HFFc6 (cell line): ENCODE results near the gene SREK1. TPM values are rescaled to one million over a fixed set of nuclear protein-coding genes. Genes with fewer than 3 reads are reported as not detected.
"Not testable (repeated sequence)": the region's sequence is repeated elsewhere in the genome, so short reads cannot be mapped to it uniquely, and the experiment has no call there.

Experiments used
- DNase-seq: peaks from one replicate; pipeline ENCODE4 v3.0.0-alpha.2; 2018
- H3K27ac Mint-ChIP-seq: 2 replicates; pipeline ENCODE4 v1.8.0; 2020; ENCODE audit warnings: mild to moderate bottlenecking, mixed read lengths
- H3K27me3 Mint-ChIP-seq: 2 replicates; pipeline ENCODE4 v1.8.0; 2021; ENCODE audit warnings: mild to moderate bottlenecking, moderate library complexity, mixed read lengths; ENCODE audit not compliant: insufficient read depth
- H3K36me3 Mint-ChIP-seq: 2 replicates; pipeline ENCODE4 v1.8.0; 2021; ENCODE audit warnings: low read depth, mixed read lengths
- H3K4me1 Mint-ChIP-seq: 2 replicates; pipeline ENCODE4 v1.8.0; 2020; ENCODE audit warnings: low read depth, mixed read lengths
- H3K4me3 Mint-ChIP-seq: 2 replicates; pipeline ENCODE4 v1.8.0; 2020; ENCODE audit warnings: mild to moderate bottlenecking, moderate library complexity, mixed read lengths
- H3K9me3 Mint-ChIP-seq: 2 replicates; pipeline ENCODE4 v1.8.0; 2020; ENCODE audit warnings: mild to moderate bottlenecking, mixed read lengths
- total RNA-seq, 6 experiments: library from RNA; stranded (reverse); fragmentation: NEBNext Ultra II Directional; extraction: Animal tissue kit (Norgen Biotek cat#: 25700); gene quantifications; 2 replicates in 1 of 6; 3 replicates in 5 of 6; pipeline ENCODE4 v1.2.3, GENCODE V29; 2021
- TF ChIP-seq, protein P1 (sequence below): fragments of 200-600 bp; sonication (generic); IDR thresholded peaks from 2 replicates; pipeline ENCODE4 v1.5.0; 2021; ENCODE audit warnings: antibody characterized with exemption, mild to moderate bottlenecking

Gene SREK1
- total RNA-seq, 6 experiments from 2014 or later = 32.4 to 39.7 (median 37.0) TPM

DNA sequence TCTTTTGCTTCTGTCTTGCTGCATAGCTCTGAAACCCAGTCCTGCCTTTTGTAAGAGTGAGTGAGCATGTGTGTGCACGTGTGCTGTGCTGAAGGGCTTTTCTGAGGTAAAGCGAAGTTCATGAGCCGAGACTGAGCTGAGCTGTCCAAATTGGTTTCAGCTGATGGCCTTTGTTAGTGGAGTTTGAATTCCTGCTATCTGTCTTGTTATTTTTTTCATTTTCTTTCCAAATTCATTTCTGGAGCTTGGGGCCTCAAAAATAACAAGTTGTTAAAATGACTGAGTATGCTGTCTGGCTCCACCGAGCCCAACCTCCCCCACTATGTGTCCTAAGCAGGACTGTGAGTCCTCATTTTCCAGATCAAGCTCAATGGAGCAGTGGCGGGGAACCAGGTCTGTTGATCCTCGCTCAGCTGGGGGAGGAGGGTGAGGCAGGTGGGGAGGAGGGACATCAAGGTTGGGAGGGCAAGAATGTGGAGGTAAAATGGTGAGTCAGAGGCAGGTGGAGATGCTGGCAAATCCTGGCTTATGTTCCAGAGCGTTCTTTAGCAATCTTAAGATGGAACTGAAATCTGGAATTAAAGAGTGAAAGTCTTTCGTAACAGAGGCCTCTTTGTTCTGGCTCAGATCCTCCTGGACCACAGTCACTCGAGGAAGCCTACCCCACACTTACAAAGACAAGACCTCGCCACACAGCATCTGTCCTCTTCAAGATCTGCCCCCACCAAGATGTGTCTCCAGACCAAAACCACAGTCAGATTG, 63.9 kb downstream of the SREK1 start:
- TF ChIP-seq, protein P1, sequence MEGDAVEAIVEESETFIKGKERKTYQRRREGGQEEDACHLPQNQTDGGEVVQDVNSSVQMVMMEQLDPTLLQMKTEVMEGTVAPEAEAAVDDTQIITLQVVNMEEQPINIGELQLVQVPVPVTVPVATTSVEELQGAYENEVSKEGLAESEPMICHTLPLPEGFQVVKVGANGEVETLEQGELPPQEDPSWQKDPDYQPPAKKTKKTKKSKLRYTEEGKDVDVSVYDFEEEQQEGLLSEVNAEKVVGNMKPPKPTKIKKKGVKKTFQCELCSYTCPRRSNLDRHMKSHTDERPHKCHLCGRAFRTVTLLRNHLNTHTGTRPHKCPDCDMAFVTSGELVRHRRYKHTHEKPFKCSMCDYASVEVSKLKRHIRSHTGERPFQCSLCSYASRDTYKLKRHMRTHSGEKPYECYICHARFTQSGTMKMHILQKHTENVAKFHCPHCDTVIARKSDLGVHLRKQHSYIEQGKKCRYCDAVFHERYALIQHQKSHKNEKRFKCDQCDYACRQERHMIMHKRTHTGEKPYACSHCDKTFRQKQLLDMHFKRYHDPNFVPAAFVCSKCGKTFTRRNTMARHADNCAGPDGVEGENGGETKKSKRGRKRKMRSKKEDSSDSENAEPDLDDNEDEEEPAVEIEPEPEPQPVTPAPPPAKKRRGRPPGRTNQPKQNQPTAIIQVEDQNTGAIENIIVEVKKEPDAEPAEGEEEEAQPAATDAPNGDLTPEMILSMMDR = no peak
- Mint-ChIP-seq H3K27ac (no peak overlapping the region), H3K4me3 (no peak overlapping the region), H3K27me3 (no peaks in the 10 kb centered on the region), H3K36me3 (peaks cover 4% of the 10 kb centered on the region; the same call in 1 of the 2 replicates), H3K9me3 (no peaks in the 10 kb centered on the region), H3K4me1 (peaks cover 29% of the 10 kb centered on the region)
- no peak for DNase-seq

DNA sequence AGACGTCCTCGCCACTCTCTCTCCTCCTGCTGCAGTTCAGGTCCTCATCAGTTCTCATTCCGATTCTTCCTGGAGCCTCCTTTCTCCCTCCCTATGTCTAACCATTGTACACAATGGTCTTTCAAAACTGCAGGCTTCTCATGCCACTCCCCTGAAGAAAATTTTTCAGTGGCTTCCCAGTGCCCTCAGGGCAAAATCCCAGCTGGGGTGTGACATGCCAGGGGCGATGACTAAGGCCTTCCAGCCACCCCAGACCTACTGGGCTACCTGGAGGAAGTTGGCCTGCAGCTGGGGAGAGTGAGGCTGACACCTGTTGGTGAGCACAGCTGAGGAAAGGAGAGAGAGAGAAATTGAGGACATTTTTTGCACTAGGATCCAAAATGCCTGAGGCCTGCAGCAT, 65.2 kb downstream of the SREK1 start:
- no peak overlapping the region for H3K27ac Mint-ChIP-seq
- no peaks in the 10 kb centered on the region for H3K27me3 Mint-ChIP-seq
- H3K36me3 Mint-ChIP-seq = peaks cover 4% of the 10 kb centered on the region; the same call in 1 of the 2 replicates
- no peaks in the 10 kb centered on the region for H3K9me3 Mint-ChIP-seq
- peaks cover 29% of the 10 kb centered on the region for H3K4me1 Mint-ChIP-seq
- peak; percentile 56 for DNase-seq
- peak overlapping the region; percentile 1; the same call in 1 of the 2 replicates for H3K4me3 Mint-ChIP-seq
- TF ChIP-seq, protein P1 = no peak

DNA sequence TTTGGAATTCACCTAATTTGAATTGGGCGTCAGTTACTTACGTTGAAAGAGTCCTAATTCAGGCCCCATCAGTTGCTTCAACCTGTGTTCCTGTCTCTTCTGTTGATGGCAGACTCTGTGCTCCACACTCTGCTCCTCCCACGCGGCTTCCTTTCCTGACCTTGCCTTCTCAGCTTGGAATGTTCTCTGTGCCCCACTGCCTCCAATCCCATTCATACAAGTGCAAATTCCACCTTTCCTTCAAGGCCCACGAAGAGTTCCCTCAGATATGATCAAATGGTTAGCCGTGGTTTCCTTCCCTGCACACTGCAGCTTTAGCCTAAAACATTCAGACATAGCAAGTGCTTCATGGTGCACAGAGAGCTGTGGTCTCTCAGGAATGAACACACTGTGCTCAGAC, 65.7 kb downstream of the SREK1 start:
- no peak overlapping the region for H3K27ac Mint-ChIP-seq
- no peaks in the 10 kb centered on the region for H3K27me3 Mint-ChIP-seq
- no peak for DNase-seq
- H3K9me3 Mint-ChIP-seq = no peaks in the 10 kb centered on the region
- TF ChIP-seq, protein P1 = no peak
- peaks cover 29% of the 10 kb centered on the region for H3K4me1 Mint-ChIP-seq
- no peak overlapping the region for H3K4me3 Mint-ChIP-seq
- peaks cover 4% of the 10 kb centered on the region; the same call in 1 of the 2 replicates for H3K36me3 Mint-ChIP-seq

DNA sequence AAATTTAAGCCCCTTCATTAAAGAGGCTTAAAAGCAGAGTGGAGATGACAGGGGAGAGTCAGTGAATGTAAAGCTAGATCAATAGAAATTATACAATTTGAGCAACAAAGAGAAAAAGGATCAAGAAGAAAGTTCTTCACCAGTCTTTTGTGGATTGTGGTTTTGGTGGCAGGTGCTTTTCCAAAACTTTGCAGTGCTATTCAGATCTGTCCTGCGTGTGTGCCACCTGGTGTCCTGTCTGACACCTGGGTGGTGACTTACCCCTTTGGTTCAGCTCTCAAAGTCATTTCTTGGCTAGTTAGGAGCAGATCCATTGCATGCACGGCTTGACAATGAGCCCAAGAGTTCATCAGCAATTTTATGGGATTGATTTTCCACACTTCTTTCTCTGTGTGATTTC, 69.4 kb downstream of the SREK1 start:
- TF ChIP-seq, protein P1 = no peak
- H3K27ac Mint-ChIP-seq = no peak overlapping the region
- H3K4me1 Mint-ChIP-seq = peaks cover 16% of the 10 kb centered on the region
- no peak overlapping the region for H3K4me3 Mint-ChIP-seq
- H3K27me3 Mint-ChIP-seq = no peaks in the 10 kb centered on the region
- no peak for DNase-seq
- no peaks in the 10 kb centered on the region for H3K9me3 Mint-ChIP-seq
- no peaks in the 10 kb centered on the region for H3K36me3 Mint-ChIP-seq

DNA sequence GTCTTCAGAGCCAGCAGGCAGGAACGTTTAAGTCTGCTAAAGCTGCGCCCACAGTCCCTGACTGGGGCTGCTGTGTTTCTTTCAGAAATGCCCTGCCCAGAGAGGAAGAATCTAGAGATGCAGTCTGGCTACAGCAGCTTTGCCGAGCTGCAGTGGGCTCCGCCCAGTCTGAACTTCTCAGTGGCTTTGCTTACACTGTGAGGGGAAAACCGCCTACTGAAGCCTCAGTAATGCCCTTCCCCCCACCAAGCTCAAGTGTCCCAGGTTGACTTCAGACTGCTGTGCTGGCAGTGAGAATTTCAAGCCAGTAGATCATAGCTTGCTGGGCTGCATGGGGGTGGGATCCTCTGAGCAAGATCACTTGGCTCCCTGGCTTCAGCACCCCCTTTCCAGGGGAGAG, 78.4 kb downstream of the SREK1 start:
- Mint-ChIP-seq H3K9me3 (peaks cover 8% of the 10 kb centered on the region), H3K27ac (no peak overlapping the region), H3K4me1 (no peaks in the 10 kb centered on the region), H3K27me3 (peaks cover 5% of the 10 kb centered on the region), H3K4me3 (no peak overlapping the region), H3K36me3 (peaks cover 7% of the 10 kb centered on the region; the same call in 1 of the 2 replicates)
- no peak for DNase-seq
- TF ChIP-seq, protein P1 = no peak

DNA sequence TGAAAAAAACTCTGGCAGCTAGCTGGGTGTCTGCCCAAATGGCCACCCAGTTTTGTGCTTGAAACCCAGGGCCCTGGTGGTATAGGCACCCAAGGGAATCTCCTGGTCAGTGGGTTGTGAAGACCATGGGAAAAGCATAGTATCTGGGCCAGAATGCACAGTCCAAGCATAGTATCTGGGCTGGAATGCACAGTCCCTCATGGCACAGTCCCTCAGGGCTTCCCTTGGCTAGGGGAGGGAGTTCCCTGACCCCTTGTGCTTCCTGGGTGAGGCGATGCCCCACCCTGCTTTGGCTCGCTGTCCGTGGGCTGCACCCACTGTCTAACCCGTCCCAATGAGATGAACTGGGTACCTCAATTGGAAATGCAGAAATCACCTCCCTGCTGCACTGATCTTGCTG, 78.8 kb downstream of the SREK1 start:
- not testable (repeated sequence) for H3K27ac Mint-ChIP-seq, H3K36me3 Mint-ChIP-seq, H3K9me3 Mint-ChIP-seq, H3K4me3 Mint-ChIP-seq, H3K4me1 Mint-ChIP-seq, DNase-seq, H3K27me3 Mint-ChIP-seq
